Putamen (tissue), 1 donor: ENCODE results near the gene ATG9B.
A peak's percentile ranks its signal among the peaks of the same experiment; 100 is the strongest.

Source experiments
- DNase-seq: peaks from one replicate; pipeline ENCODE4 v3.0.0-alpha.2; 2016; ENCODE audit warnings: low spot score

ATG9B gene

GRCh38 chr7:151000897-151001495 is 23.3 kb downstream of the ATG9B start:
- DNase-seq = no peak

GRCh38 chr7:150999497-151000230 is 24.6 kb downstream of the ATG9B start:
- DNase-seq = no peak

- DNase-seq = no peak
Observed at GRCh38 chr7:150999001-150999400, 25.3 kb downstream of the ATG9B start.

GRCh38 chr7:150998341-150998740 is 26.0 kb downstream of the ATG9B start:
- DNase-seq = no peak

- DNase-seq = no peak
Observed at GRCh38 chr7:150997817-150998216, 26.5 kb downstream of the ATG9B start.

- no peak for DNase-seq
Observed at GRCh38 chr7:150997075-150997511, 27.2 kb downstream of the ATG9B start.

- no peak for DNase-seq
Observed at GRCh38 chr7:150996376-150997074, 27.8 kb downstream of the ATG9B start.

- DNase-seq = no peak
Observed at GRCh38 chr7:150994838-150995510, 29.3 kb downstream of the ATG9B start.

GRCh38 chr7:150994141-150994837 is 30.0 kb downstream of the ATG9B start:
- DNase-seq = no peak

GRCh38 chr7:150993511-150993910 is 30.8 kb downstream of the ATG9B start:
- no peak for DNase-seq

GRCh38 chr7:150992833-150993302 is 31.4 kb downstream of the ATG9B start:
- no peak for DNase-seq

- no peak for DNase-seq
Observed at GRCh38 chr7:150992051-150992640, 32.1 kb downstream of the ATG9B start.

- DNase-seq = no peak
Observed at GRCh38 chr7:150990416-150991186, 33.7 kb downstream of the ATG9B start, which contains the start of gene NOS3. Gene NOS3 (plus strand): TSS chr7:150991017. CDS start chr7:150993804, 2,787 bp downstream.

- no peak for DNase-seq
Observed at GRCh38 chr7:150989456-150989855, 34.8 kb downstream of the ATG9B start.

GRCh38 chr7:150988230-150989226 is 35.8 kb downstream of the ATG9B start:
- peak; percentile 58 for DNase-seq

- DNase-seq = no peak
Observed at GRCh38 chr7:150986556-150986955, 37.7 kb downstream of the ATG9B start.

- DNase-seq = no peak
Observed at GRCh38 chr7:150986099-150986512, 38.2 kb downstream of the ATG9B start.

GRCh38 chr7:150983893-150984368 is 40.4 kb downstream of the ATG9B start:
- DNase-seq = no peak

- DNase-seq = peak; percentile 91
Observed at GRCh38 chr7:150982351-150982750, 41.9 kb downstream of the ATG9B start.
